ENCODE results near the gene PTPRD.

The PTPRD gene

DNA sequence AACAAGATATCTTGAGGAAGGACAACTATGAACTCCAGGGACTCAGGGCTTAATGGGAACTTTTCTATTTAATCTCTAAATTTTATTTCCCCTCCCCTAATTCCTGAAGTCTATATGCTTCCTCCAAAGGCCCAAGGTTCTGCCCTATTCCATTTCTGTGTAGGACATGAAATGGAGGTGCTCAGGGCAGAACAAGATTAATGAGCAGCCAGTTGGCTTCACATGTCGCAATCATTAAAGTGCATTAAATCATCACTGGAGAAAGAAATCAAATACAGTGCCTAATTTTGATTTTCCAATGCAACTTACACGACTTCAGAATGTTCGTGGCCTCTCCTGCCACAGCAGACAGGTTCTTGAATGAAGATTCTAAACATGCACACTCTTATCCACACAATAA is 862.1 kb downstream of the PTPRD start:
- H3K4me3 ChIP-seq (replicated peaks; ENCODE audit: low read depth, low read length): no peak overlapping the region
- TF ChIP-seq CTCF (IDR thresholded peaks at IDR 0.05; ENCODE audit: low read depth, low read length, missing control alignments): no peak
- DNase-seq (ENCODE audit: extremely low read depth, low read depth): no peak

GRCh38 chr9:9749591-9749990 is 863.2 kb downstream of the PTPRD start:
- H3K4me3 ChIP-seq (replicated peaks; ENCODE audit: low read depth, low read length): no peak overlapping the region
- DNase-seq (ENCODE audit: extremely low read depth, low read depth): no peak
- no peak for TF ChIP-seq CTCF (IDR thresholded peaks at IDR 0.05; ENCODE audit: low read depth, low read length, missing control alignments)

DNA sequence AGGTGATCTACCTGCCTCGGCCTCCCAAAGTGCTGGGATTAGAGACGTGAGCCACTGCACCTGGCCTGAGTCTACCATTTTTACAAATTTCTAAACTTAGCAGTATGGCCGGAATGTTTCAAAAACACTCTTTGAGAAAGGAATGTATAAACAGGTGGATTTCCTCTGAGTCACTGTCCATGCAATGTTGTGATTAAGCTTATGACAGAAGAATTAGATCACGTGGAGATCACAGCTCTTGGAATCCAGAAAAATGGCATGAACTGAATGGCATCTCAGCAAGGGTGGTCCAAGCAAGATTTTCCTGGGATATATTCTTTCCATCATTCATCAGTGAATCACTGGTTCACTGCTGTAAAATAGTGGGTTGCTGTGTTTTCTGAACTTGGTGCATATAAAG is 865.0 kb downstream of the PTPRD start:
- DNase-seq (ENCODE audit: extremely low read depth, low read depth): no peak
- H3K4me3 ChIP-seq (replicated peaks; ENCODE audit: low read depth, low read length): no peak overlapping the region
- no peak for TF ChIP-seq CTCF (IDR thresholded peaks at IDR 0.05; ENCODE audit: low read depth, low read length, missing control alignments)

DNA sequence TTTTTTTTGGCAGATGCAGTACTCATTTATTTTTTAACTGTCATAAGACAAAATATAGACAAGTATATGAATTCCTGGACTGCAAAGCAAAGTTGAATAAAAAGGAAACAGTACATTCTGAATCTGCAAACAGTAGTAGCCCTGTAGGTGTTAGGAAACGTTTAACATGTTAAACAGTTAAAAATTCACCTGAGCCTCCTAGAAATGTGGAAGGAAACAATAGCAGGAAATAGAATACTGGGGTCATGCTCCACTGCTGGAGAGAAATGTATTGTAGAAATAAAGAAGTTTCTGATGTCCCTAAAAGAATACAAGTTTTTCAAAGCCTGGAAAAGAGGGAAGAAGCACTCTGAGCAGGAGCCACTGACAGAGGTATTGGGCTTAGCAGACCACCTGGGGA is 866.0 kb downstream of the PTPRD start:
- no peak for TF ChIP-seq CTCF (IDR thresholded peaks at IDR 0.05; ENCODE audit: low read depth, low read length, missing control alignments)
- no peak for DNase-seq (ENCODE audit: extremely low read depth, low read depth)
- H3K4me3 ChIP-seq (replicated peaks; ENCODE audit: low read depth, low read length): no peak overlapping the region

DNA sequence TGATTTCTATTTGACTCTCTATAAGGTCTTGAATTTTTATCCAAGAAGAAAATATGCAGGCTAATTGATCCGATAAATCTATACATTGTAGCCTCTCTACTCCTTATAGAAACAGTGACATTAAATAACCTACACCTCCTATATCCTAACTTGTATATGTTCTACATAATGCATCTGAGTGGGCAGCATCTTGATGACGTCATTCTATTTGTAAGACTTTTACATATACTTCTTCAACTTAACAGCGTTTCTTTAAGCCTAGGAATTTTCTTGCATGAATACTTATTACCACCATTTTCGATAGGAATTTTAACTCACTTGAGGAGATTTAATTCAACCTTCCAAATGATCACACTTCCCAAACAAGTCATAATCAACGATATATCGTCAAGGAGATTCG is 869.0 kb downstream of the PTPRD start:
- no peak overlapping the region for H3K4me3 ChIP-seq (replicated peaks; ENCODE audit: low read depth, low read length)
- DNase-seq (ENCODE audit: extremely low read depth, low read depth): no peak
- TF ChIP-seq CTCF (IDR thresholded peaks at IDR 0.05; ENCODE audit: low read depth, low read length, missing control alignments): no peak

DNA sequence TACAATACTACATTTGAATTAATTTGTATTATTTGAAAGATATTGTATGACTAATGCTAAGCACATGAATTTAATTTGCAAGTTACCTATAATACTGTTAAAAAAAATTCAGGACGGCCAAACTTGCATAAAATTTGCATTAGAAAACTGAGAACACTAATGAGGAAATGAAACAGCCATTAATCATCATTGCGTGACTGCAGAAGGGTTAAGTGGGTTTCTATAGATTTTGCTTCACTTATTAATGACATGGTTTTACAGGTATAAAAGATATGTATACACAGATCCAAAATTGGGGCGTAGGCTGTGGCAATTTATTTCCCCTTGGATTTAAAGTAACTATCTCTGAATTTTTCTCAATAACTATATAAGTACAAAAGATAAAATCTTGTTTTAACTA is 882.6 kb downstream of the PTPRD start:
- H3K4me3 ChIP-seq (replicated peaks; ENCODE audit: low read depth, low read length): no peak overlapping the region
- DNase-seq (ENCODE audit: extremely low read depth, low read depth): no peak
- TF ChIP-seq CTCF (IDR thresholded peaks at IDR 0.05; ENCODE audit: low read depth, low read length, missing control alignments): no peak

DNA sequence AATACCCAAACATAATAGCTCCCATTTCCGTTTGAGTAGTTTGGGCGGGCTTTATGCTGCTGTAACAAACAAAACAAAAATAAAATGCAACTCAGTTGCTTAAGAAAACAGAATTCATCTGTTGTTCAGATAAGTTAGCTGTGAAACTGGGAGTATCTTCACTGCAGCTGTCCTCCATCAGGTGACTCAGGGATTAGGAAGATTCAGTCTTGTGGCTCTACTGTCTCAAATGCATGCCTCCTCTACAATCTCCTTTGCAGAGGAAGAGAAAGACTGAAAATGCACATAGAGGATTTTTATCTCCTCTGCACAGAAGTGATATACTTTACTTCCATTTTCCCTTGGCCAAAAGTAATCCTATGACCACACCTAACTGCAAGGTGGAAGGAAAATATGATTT is 883.7 kb downstream of the PTPRD start:
- no peak for DNase-seq (ENCODE audit: extremely low read depth, low read depth)
- H3K4me3 ChIP-seq (replicated peaks; ENCODE audit: low read depth, low read length): no peak overlapping the region
- TF ChIP-seq CTCF (IDR thresholded peaks at IDR 0.05; ENCODE audit: low read depth, low read length, missing control alignments): no peak
